Renal pelvis (tissue), 4 donors: ENCODE results near the gene REXO4. TPM values are rescaled to one million over a fixed set of nuclear protein-coding genes. Genes with fewer than 3 reads are reported as not detected.
"Not testable (repeated sequence)": the region's sequence is repeated elsewhere in the genome, so short reads cannot be mapped to it uniquely, and the experiment has no call there.

Experiments used
- DNase-seq: peaks from one replicate; pipeline ENCODE4 v3.0.0-alpha.2; 2013
- polyA plus RNA-seq, 3 donors: library from polyadenylated mRNA; unstranded; fragments of 120-200 nt; gene quantifications; one replicate each; pipeline ENCODE4 v1.2.1, GENCODE V29; 2013; ENCODE audit not compliant: insufficient read length in 3 of 3

REXO4 gene
- polyA plus RNA-seq, 3 donors: 29.1 to 32.3 (median 31.6) TPM

DNA sequence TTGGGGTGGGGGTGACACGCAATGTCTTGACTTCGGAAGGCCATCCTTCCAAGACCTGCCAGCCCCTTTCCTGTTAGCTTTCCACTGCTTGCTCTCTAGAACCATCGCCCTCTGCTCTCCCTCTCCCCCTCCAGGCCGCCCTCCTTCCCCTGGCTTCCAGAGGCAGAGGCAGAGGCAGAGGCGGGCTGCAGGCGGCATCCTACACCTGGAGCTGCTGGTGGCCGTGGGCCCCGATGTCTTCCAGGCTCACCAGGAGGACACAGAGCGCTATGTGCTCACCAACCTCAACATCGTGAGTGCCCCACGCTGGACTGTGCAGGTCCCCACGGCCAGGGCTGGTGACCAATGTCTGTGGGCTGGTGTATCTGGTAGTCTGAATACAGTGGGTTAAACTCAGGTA, 6.4 kb upstream of the REXO4 start:
- DNase-seq: no peak

DNA sequence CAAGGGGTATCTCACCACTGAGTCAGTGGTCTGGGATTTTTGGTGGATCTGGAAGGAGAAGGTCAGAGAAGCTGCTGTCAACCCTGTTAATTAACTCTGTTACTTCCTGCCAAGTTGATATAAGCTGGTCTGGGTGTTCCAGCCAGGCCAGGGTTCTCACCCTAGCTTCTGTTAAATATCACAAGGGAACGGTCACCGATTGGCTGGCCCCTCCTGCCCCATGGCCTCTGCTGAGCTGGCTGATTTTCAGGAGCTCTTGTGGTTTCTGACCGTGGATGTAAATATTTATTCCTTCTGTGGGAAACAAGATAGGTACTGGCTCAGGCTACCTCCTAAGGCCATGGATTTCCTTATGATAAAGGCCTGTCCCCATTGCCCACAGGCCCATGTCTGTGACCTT, 5.4 kb upstream of the REXO4 start:
- DNase-seq: no peak

DNA sequence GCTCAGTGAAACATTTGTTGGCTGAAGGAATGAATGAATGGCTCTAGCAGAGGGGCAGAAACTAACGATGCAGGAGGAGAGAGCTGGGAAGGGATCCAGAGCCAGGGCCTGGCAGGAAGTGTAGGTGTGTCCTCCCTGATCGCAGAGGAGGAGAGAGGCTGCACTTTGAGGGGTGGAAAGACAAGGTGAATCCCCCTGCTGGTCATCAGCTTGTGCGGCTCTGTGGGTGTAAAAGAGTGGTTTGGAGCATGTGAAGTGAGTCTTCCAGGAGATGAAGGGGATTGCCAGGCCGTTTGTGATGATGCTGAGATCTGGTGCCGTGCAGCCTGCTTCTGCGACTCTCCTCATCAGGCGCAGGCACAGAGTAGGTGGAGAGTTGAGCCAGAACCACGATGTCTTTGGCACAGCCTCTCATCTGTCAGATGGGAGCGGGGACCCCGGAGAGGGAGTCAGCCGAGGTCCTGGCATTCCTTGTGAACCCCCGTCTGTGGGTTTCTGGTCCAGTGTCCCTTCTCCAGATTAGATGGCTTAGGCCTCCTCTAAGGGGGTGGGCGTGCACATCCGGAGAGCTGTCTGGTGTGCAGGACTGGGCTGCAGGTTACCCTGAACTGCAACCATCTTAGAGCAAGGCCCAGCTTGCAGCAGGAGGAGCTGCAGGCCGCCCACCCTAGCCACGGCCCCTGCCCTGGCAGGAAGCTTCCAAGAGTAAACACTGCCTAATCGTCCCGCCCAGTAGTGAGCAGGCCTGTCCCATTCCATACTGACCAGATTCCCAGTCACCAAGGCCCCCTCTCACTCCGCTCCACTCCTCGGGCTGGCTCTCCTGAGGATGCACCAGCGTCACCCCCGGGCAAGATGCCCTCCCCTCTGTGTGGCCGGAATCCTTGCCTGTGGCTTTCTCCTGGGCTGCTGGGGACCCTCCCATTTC, 4.1 kb upstream of the REXO4 start, which contains the start of gene ADAMTS13:
TSS of gene ADAMTS13 (plus strand) at position 753 of the 928 bp plus-strand sequence. CDS start at position 830, 77 bp downstream.
- no peak for DNase-seq

DNA sequence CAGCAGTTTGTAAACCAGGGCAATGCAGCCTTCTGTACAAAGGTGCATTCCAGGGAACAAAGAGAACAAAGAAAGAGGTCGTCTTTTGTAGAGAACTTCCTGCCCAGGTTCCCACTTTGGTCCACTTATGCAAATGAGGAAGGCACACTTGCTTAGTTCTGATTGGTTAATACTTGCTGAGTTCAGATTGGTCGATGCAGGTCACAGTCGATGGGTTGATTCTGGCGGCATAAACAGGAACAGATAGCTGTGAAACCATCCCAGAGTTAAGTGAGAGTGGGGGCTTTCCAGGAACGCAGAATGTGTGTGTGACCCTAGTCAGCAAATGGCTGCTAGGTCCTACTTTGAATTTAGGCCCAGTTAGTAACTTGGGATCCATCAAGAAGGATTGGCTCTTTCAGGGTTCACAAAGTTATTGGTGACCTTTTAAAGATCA, 2.6 kb upstream of the REXO4 start:
- no peak for DNase-seq

DNA sequence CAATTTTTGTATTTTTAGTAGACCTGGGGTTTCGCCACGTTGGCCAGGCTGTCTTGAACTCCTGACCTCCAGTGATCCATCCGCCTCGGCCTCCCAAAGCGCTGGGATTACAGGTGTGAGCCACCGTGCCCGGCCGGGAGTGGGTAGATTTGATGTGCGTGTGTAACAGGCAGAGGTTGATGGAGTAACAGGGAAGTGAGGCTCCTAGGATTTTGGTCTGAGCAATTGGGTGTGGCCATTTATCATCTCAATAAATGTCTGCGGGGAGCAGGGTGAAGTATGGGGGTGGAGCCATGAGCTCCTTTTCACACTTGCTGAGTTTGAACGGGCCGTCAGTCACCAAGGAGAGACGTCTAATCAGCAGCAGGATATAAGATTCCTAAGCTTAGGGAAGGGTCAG, 1.2 kb upstream of the REXO4 start:
- no peak for DNase-seq

DNA sequence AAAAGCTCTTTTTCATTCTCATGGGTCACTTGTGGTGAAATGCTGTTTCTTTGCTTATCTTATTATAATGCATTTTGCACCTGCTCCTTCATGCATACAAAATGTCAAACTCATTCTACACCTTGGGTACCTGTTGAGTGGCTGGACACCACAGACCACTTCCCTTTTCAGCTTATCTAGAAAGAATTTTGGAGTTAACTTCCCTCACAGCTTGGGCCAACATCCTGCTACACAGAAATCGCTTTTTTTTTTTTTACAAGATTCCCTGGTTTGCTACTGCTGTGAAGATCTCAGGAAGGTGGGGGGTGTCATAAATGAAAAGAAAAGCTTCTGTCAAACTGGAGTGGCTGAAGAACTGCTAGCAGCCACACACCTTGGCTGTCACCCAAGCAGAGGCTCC, 2.6 kb downstream of the REXO4 start:
- no peak for DNase-seq

DNA sequence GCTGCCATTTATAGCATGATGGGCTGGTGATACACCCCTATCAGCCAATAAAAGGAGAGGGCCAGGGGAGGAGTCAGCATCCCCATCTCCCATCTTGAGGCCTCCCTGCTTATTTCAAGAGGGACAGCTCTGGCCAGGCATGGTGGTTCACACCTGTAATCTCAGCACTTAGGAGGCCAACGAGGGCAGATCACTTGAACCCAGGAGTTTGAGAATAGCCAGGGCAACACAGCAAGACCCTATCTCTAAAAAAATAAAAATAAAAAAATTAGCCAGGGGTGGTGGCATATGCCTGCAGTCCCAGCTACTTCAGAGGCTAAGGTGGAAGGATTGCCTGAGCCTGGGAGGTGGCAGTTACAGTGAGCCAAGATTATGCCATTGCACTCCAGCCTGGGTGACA, 9.8 kb downstream of the REXO4 start:
- no peak for DNase-seq

DNA sequence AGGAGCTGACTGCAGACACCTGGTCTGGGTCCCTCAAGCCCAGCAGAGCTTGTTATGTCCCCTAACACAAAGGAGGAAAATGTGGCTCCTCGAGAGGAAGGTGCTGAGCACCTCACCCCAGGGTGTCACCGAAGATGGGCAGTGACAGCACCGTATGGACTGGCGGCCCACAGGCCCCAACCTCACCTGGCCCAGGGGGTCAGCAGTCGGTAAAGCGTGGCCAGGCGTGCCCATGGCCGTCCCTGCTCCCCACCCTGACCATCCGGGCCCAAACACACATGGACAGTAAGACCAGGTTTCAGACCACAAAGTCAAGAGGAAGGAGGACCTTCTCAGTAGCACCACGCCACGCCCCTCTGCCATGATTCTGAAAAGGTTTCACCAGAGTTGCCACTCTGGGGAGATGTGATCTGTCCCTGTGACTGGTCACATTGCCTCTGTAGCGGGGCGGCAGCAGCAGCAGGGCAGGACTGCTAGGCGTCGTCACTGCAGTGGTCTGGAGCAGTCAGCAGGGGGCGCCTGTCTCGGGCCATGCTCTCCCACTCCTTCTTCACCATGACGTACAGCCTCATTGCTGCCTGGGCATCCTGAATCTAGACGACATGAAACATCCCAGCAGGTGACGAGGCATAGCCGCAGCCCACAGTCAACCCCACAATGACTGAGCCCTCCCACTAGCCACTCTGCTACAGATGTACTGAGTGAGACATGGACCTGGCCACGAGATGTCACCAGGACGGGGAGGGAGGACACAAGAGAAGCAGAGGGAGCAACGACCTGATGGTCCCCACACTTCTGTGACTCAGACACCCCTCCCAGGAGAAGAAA, 11.1 kb downstream of the REXO4 start:
- DNase-seq: peak; percentile 61

DNA sequence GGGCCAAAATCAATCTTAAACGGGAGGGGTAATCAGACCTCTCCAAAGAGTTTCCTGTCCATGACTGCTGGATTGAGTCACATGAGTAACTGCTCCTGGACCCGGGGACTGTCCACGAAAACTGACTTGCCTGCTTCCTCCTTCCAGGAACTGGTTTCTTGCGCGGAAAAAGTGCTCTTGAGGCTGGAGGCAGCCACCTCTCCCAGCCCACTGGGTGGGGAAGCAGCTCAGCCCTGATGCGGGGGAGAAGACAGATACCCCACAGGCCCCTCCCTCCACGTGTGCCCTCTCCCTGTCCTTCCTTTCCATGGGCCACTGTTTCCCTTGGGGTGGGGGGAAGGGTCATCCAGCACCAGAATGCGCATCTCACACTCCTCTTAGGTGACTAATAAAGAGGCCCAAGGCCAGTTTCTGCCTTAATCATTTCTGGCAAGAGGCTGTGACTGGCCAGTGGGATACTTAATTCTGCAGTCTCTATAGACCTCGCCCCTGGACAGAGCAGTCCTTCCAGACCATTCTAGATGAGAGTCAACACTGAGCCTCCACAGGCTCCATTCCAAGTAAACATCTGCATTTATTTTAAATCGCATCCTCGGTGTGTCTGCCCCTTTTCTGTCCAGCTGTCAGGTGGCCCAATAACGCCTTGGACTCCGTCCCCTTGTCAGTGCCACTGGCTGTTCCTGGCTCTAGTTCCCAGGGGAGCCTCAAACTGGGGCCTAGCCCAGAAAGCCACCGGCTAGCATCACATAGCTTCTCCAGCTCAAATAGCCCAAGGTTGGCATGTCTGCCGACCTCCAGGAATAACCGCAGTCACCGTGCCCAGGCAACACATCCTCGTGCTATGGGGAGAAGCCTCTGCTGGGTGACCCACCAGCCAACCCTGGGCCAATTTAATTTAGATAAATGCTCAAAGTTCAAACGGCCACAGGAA, 12.0 kb downstream of the REXO4 start:
- DNase-seq: no peak

DNA sequence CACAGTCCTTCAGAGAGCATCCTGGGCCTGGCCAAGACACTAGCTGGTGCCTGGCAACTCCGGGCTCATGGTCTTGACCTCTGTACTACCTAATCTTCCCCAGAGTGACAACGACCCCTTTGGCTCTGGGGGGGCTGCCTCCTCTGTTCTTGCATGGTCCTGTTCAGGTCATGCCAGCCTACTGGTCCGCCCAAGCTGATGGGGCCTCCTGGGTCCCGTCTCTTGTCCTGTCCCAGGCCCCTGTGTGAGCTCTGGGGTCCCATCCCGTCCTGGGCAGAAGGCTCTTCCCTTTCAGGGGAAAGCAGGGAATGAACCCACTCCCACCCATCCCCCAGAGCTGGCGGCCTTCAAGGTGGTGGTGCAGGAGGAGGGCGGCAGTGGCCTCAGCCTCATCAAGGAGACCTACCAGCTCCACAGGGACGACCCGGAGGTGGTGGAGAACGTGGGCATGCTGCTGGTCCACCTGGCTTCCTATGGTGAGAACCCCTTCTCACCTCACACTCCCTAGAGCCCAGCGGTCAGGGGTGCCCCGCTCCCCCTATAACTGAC, 13.3 kb downstream of the REXO4 start:
- no peak for DNase-seq

DNA sequence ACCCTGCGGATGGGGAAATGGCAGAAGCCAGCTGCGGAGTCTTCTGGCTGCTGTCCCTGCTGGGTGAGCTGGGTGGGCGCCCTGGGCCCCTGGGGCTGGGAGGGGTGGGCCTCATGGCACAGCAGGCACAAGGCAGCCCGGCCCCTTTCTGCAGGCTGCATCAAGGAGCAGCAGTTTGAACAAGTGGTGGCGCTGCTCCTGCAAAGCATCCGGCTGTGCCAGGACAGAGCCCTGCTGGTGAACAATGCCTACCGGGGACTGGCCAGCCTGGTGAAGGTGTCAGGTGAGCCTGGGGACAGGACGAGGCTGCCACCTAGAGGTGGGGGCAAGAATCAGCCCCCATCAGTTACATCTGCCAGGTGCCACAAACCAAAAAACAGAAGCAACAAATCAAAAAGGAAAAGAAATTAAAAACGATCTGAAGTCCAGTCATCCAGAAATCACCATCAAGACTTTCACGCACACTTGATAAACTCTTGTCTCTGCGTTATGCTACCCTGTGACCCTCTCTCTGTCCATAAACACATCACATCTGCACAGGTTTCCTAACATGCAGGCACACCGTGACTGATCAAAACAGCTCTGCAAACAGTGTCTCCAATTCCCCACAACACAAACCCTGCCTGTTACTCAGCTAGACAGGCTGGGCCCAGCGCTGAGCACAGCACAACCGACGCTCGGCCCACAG, 13.9 kb downstream of the REXO4 start:
- no peak for DNase-seq

DNA sequence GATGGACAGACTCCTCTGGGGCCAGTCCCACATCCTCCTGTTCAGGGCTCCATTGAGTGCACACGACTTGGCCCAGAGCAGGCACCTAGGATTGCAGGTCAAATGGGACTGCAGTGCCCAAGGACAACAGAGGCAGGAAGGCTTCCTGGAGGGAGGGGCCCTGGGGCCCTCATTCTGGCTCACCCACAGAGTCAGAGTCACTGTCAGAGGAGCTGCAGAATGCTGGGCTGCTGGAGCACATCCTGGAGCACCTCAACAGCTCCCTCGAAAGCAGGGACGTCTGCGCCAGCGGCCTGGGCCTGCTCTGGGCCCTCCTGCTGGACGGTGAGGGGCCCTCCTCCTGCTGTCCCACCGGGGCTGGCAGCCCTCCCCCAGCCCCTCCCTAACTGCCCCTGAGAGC, 15.1 kb downstream of the REXO4 start:
- no peak for DNase-seq

DNA sequence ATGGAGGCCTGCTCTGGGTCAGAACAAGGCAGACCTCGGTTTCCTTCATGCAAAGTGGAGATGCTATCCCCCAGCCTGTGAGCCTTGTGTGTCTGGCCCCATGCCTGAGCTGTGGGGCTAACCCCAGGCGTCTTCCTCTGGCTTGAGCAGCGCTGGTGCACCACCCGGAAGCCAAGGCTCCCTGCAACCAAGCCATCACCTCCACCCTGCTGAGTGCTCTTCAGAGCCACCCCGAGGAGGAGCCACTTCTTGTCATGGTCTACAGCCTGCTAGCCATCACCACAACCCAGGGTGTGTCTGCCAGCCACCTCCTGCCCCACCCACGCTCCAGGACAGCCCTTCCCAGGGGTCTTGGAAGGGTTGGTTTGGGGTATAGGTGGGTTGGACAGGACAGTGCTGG, 16.2 kb downstream of the REXO4 start:
- DNase-seq: no peak

DNA sequence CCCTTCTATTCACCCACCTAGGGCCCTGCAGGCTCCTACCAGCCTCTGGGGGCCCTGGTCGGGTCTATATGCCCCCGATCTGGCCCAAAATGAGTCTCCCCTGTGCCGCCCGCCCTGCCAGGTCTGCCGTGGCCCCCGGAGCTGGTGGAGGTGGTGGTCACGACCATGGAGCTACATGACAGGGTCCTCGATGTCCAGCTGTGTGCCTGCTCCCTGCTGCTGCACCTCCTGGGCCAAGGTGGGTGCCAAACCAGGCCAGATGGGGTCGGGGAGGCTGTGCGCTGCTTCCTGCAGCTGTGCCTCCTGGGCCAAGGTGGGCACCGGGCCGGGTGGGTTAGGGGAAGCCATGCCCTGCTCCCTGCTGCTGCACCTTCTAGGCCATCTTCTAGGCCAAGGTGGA, 17.5 kb downstream of the REXO4 start:
- no peak for DNase-seq

DNA sequence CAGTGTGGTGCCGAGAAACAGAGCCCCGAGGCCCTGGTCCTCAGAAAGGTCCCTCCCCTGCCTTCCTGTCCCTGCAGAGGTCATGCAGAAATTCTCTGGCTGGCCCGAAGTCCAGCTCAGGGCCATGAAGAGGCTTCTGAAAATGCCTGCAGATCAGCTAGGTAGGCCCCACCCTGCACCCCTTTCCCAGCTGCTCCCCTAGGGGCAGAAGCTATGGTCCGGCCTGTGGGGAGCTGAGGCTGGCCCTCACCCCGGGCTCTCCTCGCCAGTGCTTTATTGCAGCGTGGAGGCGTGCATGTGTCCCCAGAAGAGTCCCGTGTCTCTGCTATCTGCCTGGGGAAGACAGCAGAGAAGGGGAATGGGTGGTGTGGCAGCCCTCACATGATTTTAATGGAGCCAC, 19.9 kb downstream of the REXO4 start:
- no peak for DNase-seq

DNA sequence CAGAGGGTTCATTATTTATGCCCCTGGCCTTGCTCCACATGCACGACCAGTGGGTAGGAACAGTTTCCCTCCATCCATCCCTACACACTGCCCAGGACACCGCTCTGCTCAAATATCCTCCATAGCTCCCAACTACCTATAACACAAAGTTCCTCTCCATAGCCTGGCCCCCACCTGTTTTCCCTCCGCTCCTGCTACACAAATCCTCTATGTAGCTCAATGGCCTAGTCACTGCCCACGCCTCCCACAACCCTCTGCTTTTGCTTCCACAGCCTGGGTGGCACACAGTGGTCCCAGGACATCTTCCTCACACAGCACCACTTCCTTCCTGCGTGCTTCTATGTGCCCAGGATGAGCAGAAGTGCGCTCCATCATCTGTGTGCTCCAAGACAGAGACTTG, 20.4 kb downstream of the REXO4 start:
- no peak for DNase-seq

DNA sequence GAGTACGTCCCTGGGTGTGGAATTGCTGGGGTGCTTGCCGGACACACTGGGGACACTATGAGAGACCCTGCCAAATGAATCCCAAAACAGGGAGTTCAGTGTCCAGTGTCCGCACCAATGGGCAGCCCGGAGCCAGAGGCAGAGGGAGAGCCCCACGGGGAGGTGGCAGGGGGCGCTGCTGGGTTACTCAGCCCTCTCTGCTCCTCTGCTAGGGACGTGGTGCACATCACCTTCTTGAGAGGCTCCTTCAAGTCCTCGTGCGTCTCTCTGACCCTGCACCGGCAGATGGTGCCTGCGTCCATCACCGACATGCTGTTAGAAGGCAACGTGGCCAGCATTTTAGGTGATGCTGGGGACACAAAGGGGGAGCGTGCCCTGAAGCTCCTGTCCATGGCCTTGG, 20.9 kb downstream of the REXO4 start:
- DNase-seq: no peak

DNA sequence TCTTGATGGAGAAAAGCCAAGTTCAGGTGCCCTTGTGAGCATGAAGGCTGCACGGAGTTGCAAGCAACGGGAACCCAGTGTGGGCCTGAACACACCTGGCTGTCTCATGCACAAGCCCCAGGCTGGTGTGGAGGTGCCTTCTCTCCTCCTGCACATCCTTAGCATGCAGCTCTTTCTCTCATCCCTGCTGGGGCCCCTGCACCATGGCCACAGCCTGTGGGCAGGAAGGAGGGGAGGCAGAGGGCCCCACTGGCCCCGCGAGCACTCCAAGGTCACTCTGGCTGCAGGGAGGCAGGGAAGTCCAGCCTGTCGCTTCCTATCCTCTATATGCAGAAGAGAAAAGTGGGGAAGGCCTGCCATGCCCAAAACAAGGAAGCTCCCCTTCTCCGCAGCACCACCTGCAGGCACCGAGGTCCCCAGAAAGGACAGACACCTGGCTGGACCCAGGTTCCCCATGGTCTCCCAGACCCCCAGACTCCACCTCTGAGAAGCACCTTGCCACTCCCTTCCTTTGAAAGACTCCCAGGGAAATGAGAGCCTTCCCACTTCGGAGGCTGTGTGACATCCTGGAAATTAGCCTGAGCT, 23.0 kb downstream of the REXO4 start:
- no peak for DNase-seq

DNA sequence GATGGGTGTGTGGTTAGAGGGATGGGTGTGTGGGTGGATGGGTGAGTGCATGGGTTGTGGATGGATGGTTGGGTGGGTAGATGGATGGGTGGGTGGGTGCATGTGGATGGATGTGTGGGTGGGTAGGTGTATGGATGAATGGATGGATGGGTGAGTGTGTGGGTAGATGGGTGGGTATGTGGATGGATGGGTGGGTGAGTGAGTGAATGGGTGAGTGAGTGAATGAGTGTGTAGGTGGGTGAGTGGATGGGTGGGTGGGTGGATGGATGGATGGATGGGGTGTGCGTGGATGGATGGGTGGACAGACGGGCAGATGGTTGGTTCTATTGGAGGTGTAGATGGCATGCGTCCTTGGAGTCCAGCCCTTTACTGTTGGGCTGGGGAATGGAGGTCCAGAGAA, 24.4 kb downstream of the REXO4 start:
- no peak for DNase-seq

DNA sequence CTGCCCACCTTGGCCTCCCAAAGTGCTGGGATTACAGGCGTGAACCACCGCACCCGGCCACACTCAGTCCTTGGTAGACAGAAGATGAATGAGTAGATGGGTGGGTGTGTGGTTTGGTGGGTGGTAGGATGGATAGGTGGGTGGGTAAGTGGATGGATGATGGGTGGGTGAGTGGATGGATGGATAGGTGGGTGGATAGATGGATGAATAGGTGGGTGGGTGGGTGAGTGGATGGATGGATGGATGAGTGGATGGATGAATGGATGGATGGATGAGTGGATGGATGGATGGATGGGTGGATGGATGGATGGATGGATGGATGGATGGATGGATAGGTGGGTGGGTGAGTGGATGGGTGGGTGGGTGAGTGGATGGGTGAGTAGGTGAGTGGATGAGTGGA, 25.5 kb downstream of the REXO4 start:
- not testable (repeated sequence) for DNase-seq
